Stomach (tissue), 4 donors: Measurements from ENCODE around the gene IRF6.

Source experiments
- CTCF ChIP-seq, 7 experiments: fragments of 450-650 bp in 4 of 7; fragments of 200-600 bp in 3 of 7; sonication (generic) in 3 of 7; IDR thresholded peaks; one replicate each; pipeline ENCODE4 v1.5.1; 2016 to 2019; ENCODE audit warnings: antibody characterized with exemption in 7 of 7, control low read depth in 2 of 7, mild to moderate bottlenecking in 1 of 7
- EP300 ChIP-seq: sonication (generic); formaldehyde crosslinking; IDR thresholded peaks from one replicate; pipeline ENCODE4 v1.6.1; 2017; ENCODE audit warnings: antibody characterized with exemption
- POLR2AphosphoS5 ChIP-seq, 3 donors: sonication (generic); formaldehyde crosslinking; IDR thresholded peaks; one replicate each; pipeline ENCODE4 v1.6.1; 2016; ENCODE audit warnings: antibody characterized with exemption in 3 of 3

- no peak for TF ChIP-seq POLR2AphosphoS5 (IDR thresholded peaks at IDR 0.05)
- no peak for TF ChIP-seq CTCF (IDR thresholded peaks at IDR 0.05)
- TF ChIP-seq EP300: no peak
These were observed 43.4 kb upstream of the IRF6 start for GRCh38 chr1:209849388-209849787.
